Measurements from ENCODE around the gene NCCRP1.

DNA sequence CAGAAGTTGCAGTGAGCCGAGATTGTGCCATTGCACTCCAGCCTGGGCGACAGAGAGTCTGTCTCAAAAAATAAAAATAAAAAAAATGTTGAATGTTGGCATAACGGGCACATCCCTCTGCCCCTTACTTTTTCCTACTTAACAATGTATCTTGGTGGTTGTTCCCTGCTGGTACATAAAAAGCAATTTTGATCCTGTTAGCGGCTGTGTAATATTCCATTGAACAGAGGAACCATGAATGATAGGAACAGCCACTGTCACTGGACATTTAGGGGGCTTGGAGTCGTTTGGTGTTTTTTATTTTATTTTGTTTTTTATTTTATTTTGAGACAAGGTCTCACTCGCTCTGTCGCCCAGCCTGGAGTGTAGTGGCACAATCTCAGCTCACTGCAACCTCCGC, 10.4 kb upstream of the NCCRP1 start:
- TF ChIP-seq, protein P1, sequence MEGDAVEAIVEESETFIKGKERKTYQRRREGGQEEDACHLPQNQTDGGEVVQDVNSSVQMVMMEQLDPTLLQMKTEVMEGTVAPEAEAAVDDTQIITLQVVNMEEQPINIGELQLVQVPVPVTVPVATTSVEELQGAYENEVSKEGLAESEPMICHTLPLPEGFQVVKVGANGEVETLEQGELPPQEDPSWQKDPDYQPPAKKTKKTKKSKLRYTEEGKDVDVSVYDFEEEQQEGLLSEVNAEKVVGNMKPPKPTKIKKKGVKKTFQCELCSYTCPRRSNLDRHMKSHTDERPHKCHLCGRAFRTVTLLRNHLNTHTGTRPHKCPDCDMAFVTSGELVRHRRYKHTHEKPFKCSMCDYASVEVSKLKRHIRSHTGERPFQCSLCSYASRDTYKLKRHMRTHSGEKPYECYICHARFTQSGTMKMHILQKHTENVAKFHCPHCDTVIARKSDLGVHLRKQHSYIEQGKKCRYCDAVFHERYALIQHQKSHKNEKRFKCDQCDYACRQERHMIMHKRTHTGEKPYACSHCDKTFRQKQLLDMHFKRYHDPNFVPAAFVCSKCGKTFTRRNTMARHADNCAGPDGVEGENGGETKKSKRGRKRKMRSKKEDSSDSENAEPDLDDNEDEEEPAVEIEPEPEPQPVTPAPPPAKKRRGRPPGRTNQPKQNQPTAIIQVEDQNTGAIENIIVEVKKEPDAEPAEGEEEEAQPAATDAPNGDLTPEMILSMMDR (IDR thresholded peaks at IDR 0.05; ENCODE audit: poor library complexity): no peak
- no peak for TF ChIP-seq EZH2 (IDR thresholded peaks at IDR 0.05; ENCODE audit: borderline replicate concordance)
- TF ChIP-seq EZH2phosphoT487 (IDR thresholded peaks at IDR 0.05; ENCODE audit: low read depth, severe bottlenecking, unreplicated experiment): no peak

All from hepatocyte (in vitro differentiated cells).